Endothelial cell (in vitro differentiated cells): ENCODE results near the gene C1orf105. TPM values are rescaled to one million over a fixed set of nuclear protein-coding genes. Genes with fewer than 3 reads are reported as not detected.

Experiments
- DNase-seq: peaks from one replicate; pipeline ENCODE4 v3.0.0; 2021; ENCODE audit warnings: low spot score
- H3K27ac Mint-ChIP-seq: one replicate; pipeline ENCODE4 v1.8.0; 2021; ENCODE audit warnings: mixed read lengths, inconsistent platforms; ENCODE audit not compliant: unreplicated experiment
- H3K27me3 Mint-ChIP-seq: one replicate; pipeline ENCODE4 v1.8.0; 2021; ENCODE audit warnings: mild to moderate bottlenecking, moderate library complexity, mixed read lengths, inconsistent platforms; ENCODE audit not compliant: unreplicated experiment
- H3K36me3 Mint-ChIP-seq: one replicate; pipeline ENCODE4 v1.8.0; 2021; ENCODE audit warnings: mild to moderate bottlenecking, low read depth, mixed read lengths, inconsistent platforms; ENCODE audit not compliant: unreplicated experiment
- H3K4me1 Mint-ChIP-seq: one replicate; pipeline ENCODE4 v1.8.0; 2021; ENCODE audit warnings: mild to moderate bottlenecking, mixed read lengths, inconsistent platforms; ENCODE audit not compliant: unreplicated experiment
- H3K4me3 Mint-ChIP-seq: one replicate; pipeline ENCODE4 v1.8.0; 2021; ENCODE audit warnings: mild to moderate bottlenecking, mixed read lengths, inconsistent platforms; ENCODE audit not compliant: unreplicated experiment
- H3K9me3 Mint-ChIP-seq: one replicate; pipeline ENCODE4 v1.8.0; 2021; ENCODE audit warnings: mixed read lengths, inconsistent platforms; ENCODE audit not compliant: unreplicated experiment
- CTCF ChIP-seq: fragments of 200-600 bp; sonication (generic); IDR thresholded peaks from one replicate; pipeline ENCODE4 v1.5.0; 2021; ENCODE audit warnings: antibody characterized with exemption; ENCODE audit not compliant: unreplicated experiment
- total RNA-seq: library from RNA; stranded (reverse); fragmentation: NEBNext Ultra II Directional; extraction: Animal tissue kit (Norgen Biotek cat#: 25700); gene quantifications from one replicate; pipeline ENCODE4 v1.2.1, GENCODE V29; 2021; ENCODE audit not compliant: unreplicated experiment

Gene C1orf105
- total RNA-seq, 1 donor from 2014 or later: 0.85 TPM

GRCh38 chr1:172401892-172402291, 18.6 kb upstream of the C1orf105 start:
- Mint-ChIP-seq H3K36me3 (no peaks in the 10 kb centered on the region), H3K4me1 (peaks cover 38% of the 10 kb centered on the region), H3K9me3 (no peaks in the 10 kb centered on the region), H3K27ac (no peak overlapping the region), H3K27me3 (no peaks in the 10 kb centered on the region), H3K4me3 (no peak overlapping the region)
- DNase-seq: no peak
- TF ChIP-seq CTCF: peak; percentile 26

GRCh38 chr1:172402878-172403569, 17.5 kb upstream of the C1orf105 start:
- Mint-ChIP-seq H3K4me1 (peaks cover 35% of the 10 kb centered on the region), H3K27me3 (no peaks in the 10 kb centered on the region), H3K4me3 (no peak overlapping the region), H3K9me3 (no peaks in the 10 kb centered on the region), H3K27ac (no peak overlapping the region), H3K36me3 (no peaks in the 10 kb centered on the region)
- no peak for TF ChIP-seq CTCF
- DNase-seq: no peak

- no peak overlapping the region for H3K4me3 Mint-ChIP-seq
- TF ChIP-seq CTCF: no peak
- H3K4me1 Mint-ChIP-seq: peaks cover 24% of the 10 kb centered on the region
- no peak for DNase-seq
- no peak overlapping the region for H3K27ac Mint-ChIP-seq
- H3K36me3 Mint-ChIP-seq: no peaks in the 10 kb centered on the region
- no peaks in the 10 kb centered on the region for H3K27me3 Mint-ChIP-seq
- H3K9me3 Mint-ChIP-seq: no peaks in the 10 kb centered on the region
These were observed 16.4 kb upstream of the C1orf105 start for GRCh38 chr1:172404121-172404520.

- DNase-seq: no peak
- no peak overlapping the region for H3K4me3 Mint-ChIP-seq
- peaks cover 6% of the 10 kb centered on the region for H3K4me1 Mint-ChIP-seq
- no peaks in the 10 kb centered on the region for H3K36me3 Mint-ChIP-seq
- H3K27me3 Mint-ChIP-seq: no peaks in the 10 kb centered on the region
- no peak overlapping the region for H3K27ac Mint-ChIP-seq
- no peak for TF ChIP-seq CTCF
- no peaks in the 10 kb centered on the region for H3K9me3 Mint-ChIP-seq
These were observed 14.6 kb upstream of the C1orf105 start for GRCh38 chr1:172405912-172406311.

DNA sequence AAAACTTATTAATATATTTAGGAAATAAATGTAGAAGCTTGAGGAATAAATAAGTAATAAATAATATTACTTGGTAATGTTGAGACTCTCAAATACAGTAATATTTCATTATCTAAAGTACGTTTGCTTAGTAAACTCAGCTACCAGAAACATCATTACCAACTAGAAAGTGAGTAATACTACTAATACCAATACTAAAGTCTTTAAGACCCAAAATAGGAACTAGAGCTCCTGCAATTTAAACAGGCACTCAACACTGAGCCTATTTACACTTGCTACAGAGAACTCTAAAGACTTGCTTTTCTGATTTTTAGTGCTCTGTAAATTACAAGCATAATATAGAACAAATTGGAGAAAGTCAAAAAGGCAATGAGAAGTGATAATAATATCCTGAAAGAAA, 13.5 kb upstream of the C1orf105 start:
- no peak for DNase-seq
- no peak for TF ChIP-seq CTCF
- no peaks in the 10 kb centered on the region for H3K9me3 Mint-ChIP-seq
- no peak overlapping the region for H3K27ac Mint-ChIP-seq
- H3K27me3 Mint-ChIP-seq: no peaks in the 10 kb centered on the region
- H3K36me3 Mint-ChIP-seq: no peaks in the 10 kb centered on the region
- H3K4me3 Mint-ChIP-seq: no peak overlapping the region
- H3K4me1 Mint-ChIP-seq: peaks cover 3% of the 10 kb centered on the region
